Activated effector memory CD4-positive, alpha-beta T cell treated with anti-CD3 and anti-CD28 coated beads, Interleukin-2, amount 50 U/mL, for 16 hours (primary cell): ENCODE data around the gene PLEKHM1.

Experiments used
- DNase-seq: peaks from one replicate; pipeline ENCODE4 v3.0.0-alpha.2; 2020

The PLEKHM1 gene

DNA sequence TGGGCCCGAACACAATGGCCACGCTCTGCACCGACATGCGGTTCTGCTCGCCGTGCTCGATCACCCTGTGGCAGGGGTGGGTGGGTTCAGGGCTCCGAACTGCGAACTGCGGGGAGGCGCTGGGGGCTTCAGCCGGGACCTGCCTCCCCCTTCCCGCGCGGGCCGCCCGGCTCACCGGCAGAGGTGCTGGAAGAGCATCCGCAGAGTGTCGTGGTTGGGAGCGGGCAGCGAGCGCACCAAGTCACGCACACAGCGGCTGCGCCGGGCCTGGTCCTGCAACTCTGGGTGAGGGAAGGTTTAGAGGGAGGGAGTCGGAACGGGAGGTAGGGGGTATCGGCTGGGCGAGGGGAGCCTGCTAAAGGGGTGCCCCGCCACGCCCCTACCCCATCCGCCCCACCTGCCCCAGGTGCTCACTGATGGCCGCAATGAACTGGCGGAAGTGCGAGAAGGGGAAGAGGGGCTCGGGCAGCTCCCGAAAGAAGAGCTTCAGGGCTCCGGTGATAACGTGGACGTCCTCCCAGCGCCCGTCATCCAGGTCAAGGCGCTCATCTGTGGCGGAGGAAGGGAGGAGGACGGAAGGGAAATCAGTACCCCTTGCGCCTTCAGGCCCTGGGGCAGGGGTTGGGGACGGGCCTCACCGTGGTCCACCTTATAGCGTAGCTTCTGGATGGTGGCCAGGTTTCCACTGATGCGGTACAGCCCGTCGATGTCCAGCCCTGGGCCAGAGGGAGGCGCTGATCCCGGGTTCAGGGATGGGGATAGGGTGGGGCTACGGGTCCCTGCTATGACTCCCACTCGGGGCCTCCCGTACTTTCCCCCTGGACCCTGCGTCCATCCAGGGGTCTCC lies 94.7 kb downstream of the PLEKHM1 start:
- no peak for DNase-seq

DNA sequence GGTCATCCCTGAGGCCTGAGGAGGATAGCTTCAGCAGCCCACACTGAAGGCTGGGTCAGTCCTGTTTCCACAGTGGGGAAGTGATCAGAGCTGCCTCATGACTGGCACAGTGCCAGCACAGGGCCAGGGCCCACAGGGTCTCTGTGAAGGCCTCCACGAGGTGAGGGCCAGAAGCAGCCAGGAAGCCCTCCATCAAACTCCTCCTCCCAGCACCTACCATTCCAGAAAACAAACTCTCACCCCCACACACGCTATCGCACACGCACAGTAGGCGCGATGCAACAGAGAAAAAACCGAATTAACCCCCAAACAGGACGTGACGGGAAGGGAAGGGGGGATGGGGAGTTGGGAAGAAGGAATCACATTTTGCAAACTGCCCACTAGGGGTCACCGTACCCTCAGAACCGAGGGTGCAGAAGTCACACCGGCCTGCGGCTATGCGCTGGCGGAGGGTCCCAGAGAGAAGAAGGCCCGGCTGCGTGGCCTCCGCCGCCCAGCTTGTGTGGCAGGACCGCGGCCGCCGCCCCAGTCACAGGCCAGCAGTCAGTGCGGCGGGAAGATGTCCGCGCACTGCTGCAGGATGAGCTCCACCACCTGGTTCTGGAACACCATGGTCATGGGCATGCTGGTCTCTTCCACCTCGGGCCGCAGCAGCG lies 95.5 kb downstream of the PLEKHM1 start:
- DNase-seq, result peak; percentile 73

DNA sequence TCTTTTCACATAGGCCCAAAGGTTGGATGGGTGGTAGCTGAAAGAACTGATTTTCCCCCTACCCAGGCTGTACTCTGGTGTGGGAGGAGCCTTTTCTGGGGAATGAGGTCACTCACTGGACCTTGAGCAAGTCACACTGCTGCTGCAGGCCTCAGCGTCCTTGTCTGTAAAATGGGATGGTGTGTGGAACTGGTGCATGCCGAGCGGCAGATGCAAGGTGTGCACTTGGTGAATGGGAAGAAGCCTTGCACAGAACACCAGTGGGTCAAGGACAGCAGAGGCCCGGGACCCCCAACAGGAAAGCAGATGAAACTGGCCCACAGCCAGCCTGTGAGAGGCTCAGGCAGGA lies 96.0 kb downstream of the PLEKHM1 start:
- no peak for DNase-seq

DNA sequence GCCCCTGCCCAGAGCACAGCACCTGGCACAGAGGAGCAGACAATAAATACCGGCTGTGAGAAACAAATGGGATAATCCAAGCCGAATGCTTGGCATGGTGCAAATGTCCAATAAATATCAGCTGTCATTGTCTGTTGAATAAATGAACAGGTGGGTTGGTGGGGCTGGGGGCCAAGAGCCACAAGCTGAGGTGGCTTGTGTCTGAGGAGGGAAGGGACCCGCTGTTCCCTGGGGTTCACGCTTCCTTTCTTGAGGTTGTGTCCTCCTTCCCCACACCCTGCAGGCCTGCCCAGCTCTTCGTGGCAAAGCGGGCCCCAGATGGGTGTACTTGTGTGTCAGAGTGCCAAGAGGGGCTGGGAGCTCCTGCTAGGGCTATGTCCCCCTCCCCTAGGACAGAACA lies 96.4 kb downstream of the PLEKHM1 start:
- DNase-seq, result no peak

DNA sequence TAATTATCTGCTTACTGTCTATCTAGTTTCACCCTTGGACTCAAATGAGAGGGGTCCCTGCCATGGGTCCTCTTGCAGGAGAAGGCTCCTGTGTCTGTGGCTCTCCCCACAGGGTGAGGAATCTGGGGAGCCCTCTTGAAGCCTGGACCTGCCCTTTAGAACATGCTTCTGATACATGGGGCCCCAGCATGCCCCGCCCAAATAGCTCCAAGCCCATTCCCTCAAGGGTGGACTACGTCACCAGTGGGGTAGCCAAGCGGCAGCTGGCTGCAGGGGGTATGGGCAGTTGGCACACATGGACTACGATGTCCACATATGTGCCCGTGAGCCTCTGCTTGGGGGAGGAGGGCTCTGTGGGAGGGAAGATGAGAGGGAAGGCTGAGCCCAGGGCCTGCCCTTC lies 97.1 kb downstream of the PLEKHM1 start:
- DNase-seq, result no peak

DNA sequence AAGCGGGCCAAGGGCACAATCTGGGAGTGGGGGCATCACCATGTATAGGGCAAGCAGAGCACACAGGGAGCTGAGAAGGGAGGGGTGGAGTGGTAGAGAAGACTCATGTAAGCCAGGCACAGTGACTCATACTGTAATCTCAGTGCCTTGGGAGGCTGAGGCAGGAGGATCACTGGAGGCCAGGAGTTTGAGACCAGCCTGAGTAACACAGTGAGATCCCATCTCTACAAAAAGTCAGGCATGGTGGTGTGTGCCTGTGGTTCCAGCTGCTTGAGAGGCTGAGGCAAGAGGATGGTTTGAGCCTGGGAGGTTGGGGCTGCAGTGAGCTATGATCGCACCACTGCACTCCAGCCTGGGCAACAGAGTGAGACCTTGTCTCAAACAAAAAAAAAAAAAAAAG lies 98.6 kb downstream of the PLEKHM1 start:
- DNase-seq, result no peak

DNA sequence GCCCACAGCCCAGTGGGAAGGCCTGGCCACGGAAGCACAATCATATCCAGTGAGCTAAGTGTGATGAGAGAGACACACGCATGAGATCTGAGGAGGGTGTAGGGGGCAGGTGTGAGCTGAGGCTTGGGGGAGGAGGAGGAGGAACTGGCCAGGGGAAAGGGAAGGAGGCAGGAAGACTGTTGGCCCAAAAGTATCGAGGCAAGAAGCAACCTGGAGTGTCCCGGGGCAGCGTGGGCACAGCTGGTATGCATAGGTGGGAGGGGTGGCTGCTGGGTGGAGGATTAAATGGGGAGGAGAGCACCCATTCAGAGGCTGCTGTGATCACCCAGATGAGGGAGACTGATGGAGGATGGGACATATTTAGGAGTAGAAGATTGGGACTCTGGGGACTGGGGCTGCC lies 99.2 kb downstream of the PLEKHM1 start:
- no peak for DNase-seq

DNA sequence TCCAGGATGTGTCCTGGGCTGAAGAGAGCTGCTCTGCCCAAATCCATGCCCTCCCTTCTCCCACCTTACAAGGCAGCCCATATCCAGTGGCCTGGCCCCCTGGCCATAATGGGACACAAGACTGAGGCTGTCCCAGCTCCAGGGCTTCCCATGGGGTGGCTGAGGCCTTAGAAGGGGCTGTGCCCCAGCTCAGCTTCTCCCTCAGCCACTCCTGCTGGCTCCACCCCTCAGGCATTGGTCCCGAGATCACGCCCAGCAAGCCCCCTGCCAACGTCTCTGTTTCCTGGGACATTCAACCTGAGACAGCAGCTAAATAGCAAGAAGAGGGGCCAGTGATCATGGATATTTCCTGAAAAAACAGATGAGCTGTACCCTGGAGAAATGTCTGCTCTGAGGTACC lies 101.2 kb downstream of the PLEKHM1 start:
- no peak for DNase-seq

DNA sequence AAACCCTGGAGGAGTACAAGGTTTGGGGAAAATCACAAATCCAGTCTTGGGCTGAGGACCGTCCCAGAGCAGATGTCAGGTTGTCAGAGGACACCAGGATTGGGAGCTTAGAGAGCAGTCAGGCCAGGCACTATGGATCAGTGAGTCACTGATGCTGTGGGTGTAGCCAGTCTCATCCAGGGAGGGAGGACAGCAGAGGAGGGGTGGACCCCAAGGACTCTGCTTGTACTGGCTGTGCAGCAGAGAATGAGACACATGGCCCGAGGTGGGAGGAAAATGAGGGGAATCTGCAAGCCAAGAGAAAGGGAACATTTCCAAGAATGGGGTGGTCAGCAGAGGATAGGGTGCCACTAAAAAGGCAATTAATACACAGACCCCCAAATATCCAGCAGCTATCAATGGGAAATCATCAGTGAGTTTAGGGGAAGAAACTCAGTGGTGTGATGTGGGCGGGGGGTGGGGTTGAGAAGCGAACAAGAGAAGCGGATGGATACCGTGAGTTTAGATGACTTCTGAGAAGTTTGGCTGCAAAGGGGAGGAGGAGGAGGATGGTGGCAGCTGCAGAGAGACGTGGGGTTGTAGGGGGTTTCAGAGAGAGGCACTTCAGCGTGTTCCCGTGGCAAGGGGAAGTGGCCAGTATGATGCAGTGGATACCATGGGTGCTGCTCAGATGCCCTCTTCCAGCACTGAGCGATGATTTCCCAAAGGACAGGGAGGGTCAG lies 101.8 kb downstream of the PLEKHM1 start:
- no peak for DNase-seq

DNA sequence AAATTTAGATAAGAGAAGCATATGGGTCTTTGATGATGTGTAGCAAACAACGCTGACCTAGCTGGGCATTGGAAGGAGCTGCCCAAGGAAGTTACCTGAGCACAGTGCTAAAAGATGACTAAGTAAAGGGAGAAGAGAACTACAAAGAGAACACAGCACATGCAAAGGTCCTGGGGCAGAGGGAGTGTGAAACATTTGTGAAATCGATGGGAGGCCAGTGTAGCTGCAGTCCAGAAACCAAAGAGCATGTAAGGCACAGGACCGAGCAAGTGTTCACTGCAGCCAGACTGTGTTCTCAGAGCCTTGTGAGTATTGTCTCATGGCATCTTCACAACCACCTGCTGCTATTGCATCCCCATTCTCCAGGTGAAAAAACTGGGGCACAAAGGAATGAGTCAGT lies 102.8 kb downstream of the PLEKHM1 start:
- no peak for DNase-seq

DNA sequence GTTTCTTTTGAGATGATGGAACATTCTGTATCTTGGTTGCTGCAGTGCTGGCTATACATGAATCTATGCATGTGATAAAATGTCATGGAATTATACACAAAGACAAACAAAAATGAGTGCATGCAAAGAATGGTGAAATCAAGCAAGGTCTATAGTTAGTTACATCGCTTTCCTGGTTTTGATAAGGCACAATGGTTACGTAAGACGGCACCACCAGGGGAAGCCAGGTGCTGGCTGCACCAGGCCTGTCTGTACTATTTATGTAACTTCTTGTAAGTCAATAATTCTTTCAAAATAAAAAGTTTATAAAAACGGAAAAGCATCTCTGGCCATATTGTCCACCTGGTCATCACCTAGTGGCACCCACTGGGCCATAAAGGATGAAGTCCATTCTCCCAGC lies 104.3 kb downstream of the PLEKHM1 start:
- DNase-seq, result no peak
